Measurements from ENCODE around the gene MAGI1. TPM values are rescaled to one million over a fixed set of nuclear protein-coding genes. Genes with fewer than 3 reads are reported as not detected.
A peak's percentile ranks its signal among the peaks of the same experiment; 100 is the strongest.
"Not testable (repeated sequence)": the region's sequence is repeated elsewhere in the genome, so short reads cannot be mapped to it uniquely, and the experiment has no call there.

The MAGI1 gene
- polyA plus RNA-seq, 1 donor = 31.2 TPM

GRCh38 chr3:66028457-66028856 is 10.3 kb downstream of the MAGI1 start:
- H3K27ac ChIP-seq (ENCODE audit: low read length) = no peak overlapping the region
- WGBS (ENCODE audit: insufficient coverage, low lambda C conversion rate) = 90% methylated on average over 2 of the region's 12 CpGs
- DNase-seq = no peak

DNA sequence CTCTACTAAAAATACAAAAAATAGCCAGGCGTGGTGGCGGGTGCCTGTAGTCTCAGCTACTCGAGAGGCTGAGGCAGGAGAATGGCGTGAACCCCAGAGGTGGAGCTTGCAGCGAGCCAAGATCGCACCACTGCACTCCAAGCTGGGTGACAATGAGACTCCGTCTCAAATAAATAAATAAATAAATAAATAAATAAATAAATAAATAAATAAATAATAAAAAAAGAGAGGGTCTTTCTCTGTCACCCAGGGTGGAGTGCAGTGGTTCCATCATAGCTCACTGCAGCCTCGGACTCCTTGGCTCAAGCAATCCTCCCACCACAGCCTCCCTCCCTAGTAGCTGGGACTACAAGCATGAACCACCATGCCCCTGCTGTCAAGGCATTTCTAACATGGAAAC is 11.6 kb downstream of the MAGI1 start:
- not testable (repeated sequence) for DNase-seq; H3K27ac ChIP-seq (ENCODE audit: low read length); H3K9me3 ChIP-seq (ENCODE audit: control insufficient read depth, low read depth, low read length); H3K4me1 ChIP-seq (ENCODE audit: control insufficient read depth, insufficient read depth, low read length); H3K36me3 ChIP-seq (ENCODE audit: control insufficient read depth, insufficient read depth, low read length); H3K4me3 ChIP-seq (ENCODE audit: low read length); H3K27me3 ChIP-seq (ENCODE audit: control insufficient read depth, insufficient read depth, low read length)
- WGBS (ENCODE audit: insufficient coverage, low lambda C conversion rate) = no CpG with 5 or more reads among the region's 8 CpGs

More at GRCh38 chr3:66028457-66028856, 10.3 kb downstream of the MAGI1 start:
- Histone ChIP-seq H3K4me1 (ENCODE audit: control insufficient read depth, insufficient read depth, low read length) (peaks cover 3% of the 10 kb centered on the region), H3K36me3 (ENCODE audit: control insufficient read depth, insufficient read depth, low read length) (no peaks in the 10 kb centered on the region), H3K9me3 (ENCODE audit: control insufficient read depth, low read depth, low read length) (no peaks in the 10 kb centered on the region), H3K4me3 (ENCODE audit: low read length) (no peak overlapping the region), H3K27me3 (ENCODE audit: control insufficient read depth, insufficient read depth, low read length) (no peaks in the 10 kb centered on the region)

DNA sequence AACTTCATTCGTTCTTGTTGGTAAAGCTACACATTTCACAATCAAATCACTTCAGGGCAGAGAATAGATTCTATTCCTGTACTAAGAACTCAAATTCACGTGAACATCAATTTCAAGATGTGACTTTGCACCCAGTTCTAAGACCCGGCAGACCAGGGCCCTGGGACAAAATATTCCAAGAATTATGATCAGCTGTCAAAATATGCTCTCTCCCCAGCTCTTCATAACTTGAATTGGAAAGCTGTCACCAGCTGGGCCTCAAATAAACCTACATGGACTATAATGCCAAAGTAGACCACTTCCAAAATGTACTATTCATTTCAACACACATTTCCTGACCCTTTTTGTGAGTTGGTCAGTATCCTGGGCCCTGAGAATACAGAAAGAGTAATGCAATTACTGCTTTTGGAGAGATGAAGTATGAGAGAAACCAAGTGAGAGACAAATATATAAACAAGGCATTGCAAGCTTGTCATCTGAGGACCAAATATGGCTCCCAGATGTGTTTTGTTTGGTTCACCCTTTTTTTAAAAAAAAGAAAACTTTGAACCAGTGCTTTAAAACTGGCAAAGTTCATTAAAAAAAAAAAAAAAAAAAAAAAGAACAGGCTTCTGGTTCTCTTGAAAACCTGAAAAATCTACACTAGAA is 14.9 kb downstream of the MAGI1 start:
- Histone ChIP-seq H3K4me1 (ENCODE audit: control insufficient read depth, insufficient read depth, low read length) (no peaks in the 10 kb centered on the region), H3K4me3 (ENCODE audit: low read length) (no peak overlapping the region), H3K9me3 (ENCODE audit: control insufficient read depth, low read depth, low read length) (no peaks in the 10 kb centered on the region), H3K27ac (ENCODE audit: low read length) (no peak overlapping the region), H3K36me3 (ENCODE audit: control insufficient read depth, insufficient read depth, low read length) (no peaks in the 10 kb centered on the region), H3K27me3 (ENCODE audit: control insufficient read depth, insufficient read depth, low read length) (no peaks in the 10 kb centered on the region)
- no CpG with 5 or more reads among the region's 3 CpGs for WGBS (ENCODE audit: insufficient coverage, low lambda C conversion rate)
- no peak for DNase-seq

- Histone ChIP-seq H3K36me3 (ENCODE audit: control insufficient read depth, insufficient read depth, low read length) (no peaks in the 10 kb centered on the region), H3K27ac (ENCODE audit: low read length) (no peak overlapping the region), H3K27me3 (ENCODE audit: control insufficient read depth, insufficient read depth, low read length) (no peaks in the 10 kb centered on the region), H3K4me1 (ENCODE audit: control insufficient read depth, insufficient read depth, low read length) (no peaks in the 10 kb centered on the region), H3K9me3 (ENCODE audit: control insufficient read depth, low read depth, low read length) (no peaks in the 10 kb centered on the region), H3K4me3 (ENCODE audit: low read length) (no peak overlapping the region)
- no CpG with 5 or more reads among the region's 2 CpGs for WGBS (ENCODE audit: insufficient coverage, low lambda C conversion rate)
- no peak for DNase-seq
Measured at GRCh38 chr3:66023229-66023628, 15.5 kb downstream of the MAGI1 start.

DNA sequence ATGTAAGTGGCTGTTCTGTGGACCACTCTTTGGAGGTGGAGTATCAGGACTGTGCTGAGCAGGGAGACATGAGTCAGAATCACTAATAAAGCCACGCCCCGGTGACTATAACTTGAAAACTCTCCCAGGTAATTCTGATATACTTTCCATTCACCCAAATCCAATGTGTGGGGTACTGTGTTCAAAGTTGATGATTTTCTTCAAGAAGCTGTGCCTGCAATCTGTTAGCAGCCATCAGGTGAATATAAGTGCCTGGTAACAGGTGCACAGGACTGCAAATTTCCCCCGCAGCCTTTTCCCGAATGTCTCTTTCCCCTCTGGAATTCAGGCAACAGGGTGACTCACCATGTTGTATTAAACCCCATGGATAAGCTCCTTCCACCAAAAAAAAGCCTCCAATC is 17.0 kb downstream of the MAGI1 start:
- peak in 1 of 2 donors; percentile 45 for DNase-seq
- no peaks in the 10 kb centered on the region for H3K4me1 ChIP-seq (ENCODE audit: control insufficient read depth, insufficient read depth, low read length)
- no CpG with 5 or more reads among the region's 4 CpGs for WGBS (ENCODE audit: insufficient coverage, low lambda C conversion rate)
- H3K36me3 ChIP-seq (ENCODE audit: control insufficient read depth, insufficient read depth, low read length) = no peaks in the 10 kb centered on the region
- H3K4me3 ChIP-seq (ENCODE audit: low read length) = no peak overlapping the region
- H3K27me3 ChIP-seq (ENCODE audit: control insufficient read depth, insufficient read depth, low read length) = no peaks in the 10 kb centered on the region
- no peaks in the 10 kb centered on the region for H3K9me3 ChIP-seq (ENCODE audit: control insufficient read depth, low read depth, low read length)
- H3K27ac ChIP-seq (ENCODE audit: low read length) = no peak overlapping the region

DNA sequence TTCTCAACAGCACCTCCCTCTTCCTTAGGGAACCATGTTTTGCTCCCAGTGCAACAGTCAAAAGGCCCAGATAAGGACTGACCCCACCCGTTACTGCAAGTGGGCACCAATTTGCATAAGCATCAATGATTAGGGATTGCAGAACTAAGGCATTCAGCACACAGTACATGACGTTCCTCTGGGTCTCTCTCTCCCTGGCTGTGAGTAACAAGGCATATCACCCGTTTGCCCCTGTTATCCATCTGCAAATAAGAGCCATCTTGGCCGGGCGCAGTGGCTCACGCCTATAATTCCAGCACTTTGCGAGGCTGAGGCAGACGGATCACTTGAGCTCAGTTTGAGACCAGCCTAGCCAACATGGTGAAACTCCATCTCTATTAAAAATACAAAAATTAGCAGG is 18.8 kb downstream of the MAGI1 start:
- Histone ChIP-seq H3K27ac (ENCODE audit: low read length) (no peak overlapping the region), H3K36me3 (ENCODE audit: control insufficient read depth, insufficient read depth, low read length) (no peaks in the 10 kb centered on the region), H3K4me3 (ENCODE audit: low read length) (no peak overlapping the region), H3K4me1 (ENCODE audit: control insufficient read depth, insufficient read depth, low read length) (peaks cover 3% of the 10 kb centered on the region), H3K9me3 (ENCODE audit: control insufficient read depth, low read depth, low read length) (no peaks in the 10 kb centered on the region), H3K27me3 (ENCODE audit: control insufficient read depth, insufficient read depth, low read length) (no peaks in the 10 kb centered on the region)
- WGBS (ENCODE audit: insufficient coverage, low lambda C conversion rate) = no CpG with 5 or more reads among the region's 8 CpGs
- DNase-seq = no peak

GRCh38 chr3:66018057-66019033 is 20.4 kb downstream of the MAGI1 start:
- no peaks in the 10 kb centered on the region for H3K27me3 ChIP-seq (ENCODE audit: control insufficient read depth, insufficient read depth, low read length)
- H3K36me3 ChIP-seq (ENCODE audit: control insufficient read depth, insufficient read depth, low read length) = no peaks in the 10 kb centered on the region
- H3K9me3 ChIP-seq (ENCODE audit: control insufficient read depth, low read depth, low read length) = no peaks in the 10 kb centered on the region
- no peak overlapping the region for H3K4me3 ChIP-seq (ENCODE audit: low read length)
- no CpG with 5 or more reads among the region's 8 CpGs for WGBS (ENCODE audit: insufficient coverage, low lambda C conversion rate)
- H3K27ac ChIP-seq (ENCODE audit: low read length) = no peak overlapping the region
- H3K4me1 ChIP-seq (ENCODE audit: control insufficient read depth, insufficient read depth, low read length) = peaks cover 13% of the 10 kb centered on the region
- DNase-seq = no peak

GRCh38 chr3:66017591-66017990 is 21.1 kb downstream of the MAGI1 start:
- H3K4me1 ChIP-seq (ENCODE audit: control insufficient read depth, insufficient read depth, low read length) = peaks cover 13% of the 10 kb centered on the region
- no peak overlapping the region for H3K4me3 ChIP-seq (ENCODE audit: low read length)
- H3K27me3 ChIP-seq (ENCODE audit: control insufficient read depth, insufficient read depth, low read length) = no peaks in the 10 kb centered on the region
- H3K9me3 ChIP-seq (ENCODE audit: control insufficient read depth, low read depth, low read length) = no peaks in the 10 kb centered on the region
- no peak for DNase-seq
- WGBS (ENCODE audit: insufficient coverage, low lambda C conversion rate) = no CpG with 5 or more reads among the region's 5 CpGs
- H3K27ac ChIP-seq (ENCODE audit: low read length) = no peak overlapping the region
- H3K36me3 ChIP-seq (ENCODE audit: control insufficient read depth, insufficient read depth, low read length) = no peaks in the 10 kb centered on the region

GRCh38 chr3:66017084-66017483 is 21.6 kb downstream of the MAGI1 start:
- no peaks in the 10 kb centered on the region for H3K9me3 ChIP-seq (ENCODE audit: control insufficient read depth, low read depth, low read length)
- no peak overlapping the region for H3K4me3 ChIP-seq (ENCODE audit: low read length)
- H3K4me1 ChIP-seq (ENCODE audit: control insufficient read depth, insufficient read depth, low read length) = peaks cover 13% of the 10 kb centered on the region
- no peaks in the 10 kb centered on the region for H3K27me3 ChIP-seq (ENCODE audit: control insufficient read depth, insufficient read depth, low read length)
- DNase-seq = no peak
- WGBS (ENCODE audit: insufficient coverage, low lambda C conversion rate) = 83% methylated on average over 2 of the region's 16 CpGs
- H3K36me3 ChIP-seq (ENCODE audit: control insufficient read depth, insufficient read depth, low read length) = no peaks in the 10 kb centered on the region
- H3K27ac ChIP-seq (ENCODE audit: low read length) = no peak overlapping the region

DNA sequence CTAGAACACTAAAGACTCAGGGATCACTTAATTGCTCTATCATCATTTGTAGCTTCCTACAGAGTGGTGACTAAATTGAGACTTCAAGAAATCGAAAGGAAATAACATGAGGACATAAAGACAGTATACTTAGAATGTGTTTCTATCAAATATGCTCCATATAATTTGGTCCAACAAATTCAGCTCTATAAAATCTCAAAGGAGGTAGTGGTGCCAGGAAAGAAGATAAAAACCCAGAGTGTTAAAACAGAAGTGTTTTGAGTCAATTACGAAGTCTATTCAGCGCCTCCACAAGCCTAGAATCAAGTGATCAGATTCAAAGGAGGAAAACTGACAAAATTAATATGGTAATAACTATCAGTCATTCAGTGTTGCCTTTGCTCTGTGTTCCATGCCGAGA is 22.9 kb downstream of the MAGI1 start:
- WGBS (ENCODE audit: insufficient coverage, low lambda C conversion rate) = 100% methylated on average over 1 of the region's 4 CpGs
- no peak overlapping the region for H3K4me3 ChIP-seq (ENCODE audit: low read length)
- no peaks in the 10 kb centered on the region for H3K36me3 ChIP-seq (ENCODE audit: control insufficient read depth, insufficient read depth, low read length)
- H3K9me3 ChIP-seq (ENCODE audit: control insufficient read depth, low read depth, low read length) = no peaks in the 10 kb centered on the region
- H3K4me1 ChIP-seq (ENCODE audit: control insufficient read depth, insufficient read depth, low read length) = peaks cover 19% of the 10 kb centered on the region
- no peak for DNase-seq
- H3K27ac ChIP-seq (ENCODE audit: low read length) = no peak overlapping the region
- H3K27me3 ChIP-seq (ENCODE audit: control insufficient read depth, insufficient read depth, low read length) = no peaks in the 10 kb centered on the region

Data from large intestine (tissue), 3 donors.